Motor neuron (in vitro differentiated cells): ENCODE data around the gene TTC33. TPM values are rescaled to one million over a fixed set of nuclear protein-coding genes. Genes with fewer than 3 reads are reported as not detected.

Source experiments
- ATAC-seq, 8 experiments: fragments of 200-7000 bp; cut with Tn5 transposase; replicated peaks in 6 of 8; 2 replicates each; pipeline ENCODE4 v1.8.0; 2021; ENCODE audit warnings: mild to moderate bottlenecking in 8 of 8, moderate library complexity in 8 of 8
- H3K27ac ChIP-seq, 2 donors: fragments of 250-450 bp; sonication (Bioruptor Pico); 2 replicates each; pipeline ENCODE4 v1.9.0; 2021; ENCODE audit warnings: antibody characterized with exemption in 2 of 2, mild to moderate bottlenecking in 2 of 2, moderate library complexity in 1 of 2
- H3K4me1 ChIP-seq, 2 donors: fragments of 250-450 bp; sonication (Bioruptor Pico); replicated peaks in 1 of 2; 2 replicates each; pipeline ENCODE4 v1.6.1; 2021; ENCODE audit warnings: antibody characterized with exemption in 2 of 2, mild to moderate bottlenecking in 2 of 2, moderate library complexity in 1 of 2
- H3K4me3 ChIP-seq, 5 donors: fragments of 250-450 bp; sonication (Bioruptor Pico); 2 replicates each; pipeline ENCODE4 v1.9.0; 2021; ENCODE audit warnings: antibody characterized with exemption in 5 of 5, mild to moderate bottlenecking in 5 of 5, moderate library complexity in 4 of 5
- WGBS, 10 experiments: fragments of 450-650 bp; shearing (Covaris generic); methylation state at CpG; one replicate each; pipeline ENCODE4 v1.0.0; 2022; 5-methylcytosine and 5-hydroxymethylcytosine counted together
- in situ Hi-C, 9 experiments: fragments of 400-800 bp; cut with MboI; loops; one replicate each; pipeline ENCODE4 v1.15.0; 2021; ENCODE audit warnings: low sequenced_read_pairs in 9 of 9, low pct_unique_long_range_greater_than_20kb in 2 of 9; ENCODE audit not compliant: unreplicated experiment in 9 of 9
- total RNA-seq, 8 experiments: library from RNA; unstranded; fragments of 300-600 nt; gene quantifications; 2 replicates each; pipeline versions ENCODE4 v1.2.3 to v1.2.4, GENCODE V29; 2022

The TTC33 gene
- total RNA-seq, 8 experiments from 2014 or later = 6.8 to 25.5 (median 16.5) TPM

- peak overlapping the region in 4 of 5 donors; percentile 14 to 57 (median 34) for H3K4me3 ChIP-seq
- peaks cover 5 to 7% of the 10 kb centered on the region in 2 donors for H3K4me1 ChIP-seq
- no peak for ATAC-seq
- H3K27ac ChIP-seq = no peak overlapping the region
- in situ Hi-C loops = loop anchor here in 6 of 9 experiments (25.0 kb wide), 5 partner anchors 294 to 1094 kb away; no protein-coding TSS in a partner anchor
- 0 to 27% (median 7%) methylated on average over 3 to 14 of the region's 37 CpGs; no CpG with 5 or more reads in 1 of the 10 experiments for WGBS, 10 experiments
These were observed 74.9 kb downstream of the TTC33 start for GRCh38 chr5:40680741-40681362.

DNA sequence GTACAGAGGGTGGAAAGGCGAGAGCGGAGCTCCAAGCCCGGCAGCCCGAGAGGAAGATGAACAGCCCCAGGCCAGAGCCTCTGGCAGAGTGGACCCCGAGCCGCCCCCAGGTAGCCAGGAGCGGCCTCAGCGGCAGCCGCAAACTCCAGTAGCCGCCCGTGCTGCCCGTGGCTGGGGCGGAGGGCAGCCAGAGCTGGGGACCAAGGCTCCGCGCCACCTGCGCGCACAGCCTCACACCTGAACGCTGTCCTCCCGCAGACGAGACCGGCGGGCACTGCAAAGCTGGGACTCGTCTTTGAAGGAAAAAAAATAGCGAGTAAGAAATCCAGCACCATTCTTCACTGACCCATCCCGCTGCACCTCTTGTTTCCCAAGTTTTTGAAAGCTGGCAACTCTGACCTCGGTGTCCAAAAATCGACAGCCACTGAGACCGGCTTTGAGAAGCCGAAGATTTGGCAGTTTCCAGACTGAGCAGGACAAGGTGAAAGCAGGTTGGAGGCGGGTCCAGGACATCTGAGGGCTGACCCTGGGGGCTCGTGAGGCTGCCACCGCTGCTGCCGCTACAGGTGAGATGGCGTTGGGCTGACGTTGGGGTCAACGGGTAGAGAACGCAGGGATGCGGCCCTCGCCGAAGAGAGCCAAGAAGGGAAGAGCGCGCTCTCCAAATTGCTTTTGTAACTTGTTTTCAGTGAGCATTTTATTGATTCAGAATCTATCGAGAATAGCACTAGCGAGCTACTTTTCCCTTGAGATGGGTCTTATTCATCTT, 75.7 kb downstream of the TTC33 start, which contains the start of gene PTGER4:
Gene PTGER4 (plus strand): TSS at position 3 of the 769 bp plus-strand sequence. CDS start 1,079 bp downstream, outside the sequence.
- peaks cover 5 to 7% of the 10 kb centered on the region in 2 donors for H3K4me1 ChIP-seq
- ATAC-seq = peak in 1 of 8 experiments; percentile 5
- in situ Hi-C loops = loop anchor here in 6 of 9 experiments (25.0 kb wide), 5 partner anchors 293 to 1093 kb away; no protein-coding TSS in a partner anchor
- peak within 1 kb of the TSS; percentile 40 to 57 (median 46) for H3K4me3 ChIP-seq
- 0 to 10% (median 1%) methylated on average over 1 to 17 of the region's 44 CpGs; no CpG with 5 or more reads in 1 of the 10 experiments for WGBS, 10 experiments
- H3K27ac ChIP-seq = no peak within 1 kb of the TSS

GRCh38 chr5:40679148-40679912, 76.4 kb downstream of the TTC33 start:
- H3K4me3 ChIP-seq = peak overlapping the region; percentile 40 to 57 (median 46)
- peaks cover 5 to 7% of the 10 kb centered on the region in 2 donors for H3K4me1 ChIP-seq
- in situ Hi-C loops = loop anchor here in 6 of 9 experiments (25.0 kb wide), 5 partner anchors 292 to 1092 kb away; no protein-coding TSS in a partner anchor
- H3K27ac ChIP-seq = no peak overlapping the region
- peak; percentile 76 to 94 (median 92) for ATAC-seq
- 0 to 7% (median 0%) methylated on average over 1 to 10 of the region's 60 CpGs; no CpG with 5 or more reads in 5 of the 10 experiments for WGBS, 10 experiments

- ATAC-seq = no peak
- Histone ChIP-seq H3K4me3 (peak overlapping the region; percentile 40 to 57 (median 46)), H3K27ac (no peak overlapping the region), H3K4me1 (peaks cover 5 to 7% of the 10 kb centered on the region in 2 donors)
- in situ Hi-C loops = loop anchor here in 6 of 9 experiments (25.0 kb wide), 5 partner anchors 291 to 1091 kb away; no protein-coding TSS in a partner anchor
- WGBS, 10 experiments = 3 to 87% (median 26%) methylated on average over 3 to 12 of the region's 12 CpGs
These were observed 77.2 kb downstream of the TTC33 start for GRCh38 chr5:40678460-40679147.

DNA sequence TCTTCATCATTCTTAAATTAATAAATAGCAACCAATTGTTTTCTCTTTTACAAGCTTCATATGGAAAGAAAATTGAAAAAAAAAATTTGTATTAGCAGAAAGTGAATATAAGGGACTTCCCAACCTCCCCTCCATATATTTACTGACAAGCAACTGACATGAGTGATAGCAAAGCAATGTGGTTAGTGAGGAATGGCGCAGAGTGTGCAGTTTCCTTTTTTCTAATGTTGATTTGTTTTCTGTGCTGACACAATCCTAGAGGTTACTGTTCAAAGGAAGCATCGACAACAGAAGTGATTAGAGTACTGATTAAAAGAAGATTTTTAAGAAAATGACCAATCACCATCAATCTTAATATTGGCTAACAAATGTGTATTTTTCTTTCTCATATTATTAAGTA, 77.7 kb downstream of the TTC33 start:
- WGBS, 10 experiments = 30 to 75% (median 63%) methylated on average over 1 to 2 of the region's 2 CpGs; no CpG with 5 or more reads in 3 of the 10 experiments
- no peak for ATAC-seq
- in situ Hi-C loops = loop anchor here in 6 of 9 experiments (25.0 kb wide), 5 partner anchors 291 to 1091 kb away; no protein-coding TSS in a partner anchor
- no peak overlapping the region for H3K4me3 ChIP-seq
- H3K27ac ChIP-seq = no peak overlapping the region
- peaks cover 5 to 7% of the 10 kb centered on the region in 2 donors for H3K4me1 ChIP-seq

DNA sequence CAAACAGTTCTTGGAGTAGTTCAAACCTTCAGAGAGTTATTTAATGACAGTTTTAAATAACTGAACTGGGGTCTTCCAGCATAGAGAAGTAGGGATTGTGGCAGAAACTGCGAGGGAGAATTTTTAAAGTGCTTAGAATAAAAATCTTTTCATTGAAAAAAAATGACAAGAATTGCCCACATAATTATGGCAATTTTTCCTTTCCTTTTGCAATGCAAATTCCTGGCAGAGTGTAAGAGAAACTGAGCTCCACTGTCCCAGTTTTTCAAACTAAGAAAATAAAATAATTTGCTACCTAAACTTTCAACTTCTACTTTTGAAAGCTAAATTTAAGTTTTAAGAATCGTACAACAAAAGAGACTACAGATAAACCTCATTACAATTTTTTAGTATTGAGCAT, 78.3 kb downstream of the TTC33 start:
- no peak for ATAC-seq
- WGBS, 10 experiments = 4 to 82% (median 58%) methylated on average over 1 to 2 of the region's 2 CpGs
- in situ Hi-C loops = loop anchor here in 6 of 9 experiments (25.0 kb wide), 5 partner anchors 290 to 1090 kb away; no protein-coding TSS in a partner anchor
- Histone ChIP-seq H3K4me3 (no peak overlapping the region), H3K4me1 (peaks cover 5 to 7% of the 10 kb centered on the region in 2 donors), H3K27ac (no peak overlapping the region)

DNA sequence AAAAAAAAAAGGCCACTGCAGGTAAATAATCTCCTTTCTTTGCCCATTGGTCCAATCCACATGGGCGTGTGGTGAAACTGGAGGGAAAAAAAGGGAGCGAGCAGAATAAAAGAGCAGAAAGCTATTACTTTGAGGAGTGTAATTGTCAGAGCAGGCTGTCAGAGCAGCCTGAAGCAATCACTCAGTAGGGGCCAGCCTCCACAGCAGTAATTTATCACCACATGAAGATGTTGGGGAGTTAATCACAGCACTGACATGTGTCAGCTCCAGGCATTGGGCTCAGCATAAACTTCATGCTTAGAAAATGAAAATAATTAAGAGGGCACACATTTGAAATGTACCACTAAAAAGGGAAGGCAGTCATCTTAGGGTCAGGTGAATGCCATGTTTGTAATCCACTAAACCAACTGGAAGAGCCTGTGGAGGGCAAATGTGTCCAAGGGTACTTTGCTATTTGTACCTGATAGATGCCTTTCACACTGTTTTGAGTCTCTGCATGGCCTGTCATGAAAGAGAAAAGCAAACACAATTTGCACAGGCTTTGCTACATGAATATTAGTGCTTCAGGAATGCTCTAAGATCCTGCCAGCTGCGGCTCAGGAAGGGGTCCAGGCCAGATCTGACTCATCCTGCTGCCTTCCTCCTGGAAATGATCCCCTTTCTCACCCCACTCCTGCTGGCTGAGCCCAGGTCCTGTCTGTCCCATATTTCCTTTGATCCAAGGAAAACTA, 79.0 kb downstream of the TTC33 start:
- peak in 3 of 8 experiments; percentile 7 to 33 (median 10) for ATAC-seq

GRCh38 chr5:40675396-40676133, 80.2 kb downstream of the TTC33 start:
- no peak overlapping the region for H3K4me3 ChIP-seq
- H3K4me1 ChIP-seq = no peaks in the 10 kb centered on the region
- 67 to 100% (median 98%) methylated on average over 1 to 7 of the region's 7 CpGs for WGBS, 10 experiments
- no peak for ATAC-seq
- H3K27ac ChIP-seq = no peak overlapping the region
- in situ Hi-C loops = loop anchor here in 6 of 9 experiments (25.0 kb wide), 5 partner anchors 288 to 1088 kb away; no protein-coding TSS in a partner anchor

More for the DNA sequence above, 79.0 kb downstream of the TTC33 start:
- Histone ChIP-seq H3K27ac (no peak overlapping the region), H3K4me1 (peaks cover 5 to 7% of the 10 kb centered on the region in 2 donors), H3K4me3 (no peak overlapping the region)
- in situ Hi-C loops = loop anchor here in 6 of 9 experiments (25.0 kb wide), 5 partner anchors 289 to 1089 kb away; no protein-coding TSS in a partner anchor
- 0 to 71% (median 40%) methylated on average over 1 to 3 of the region's 3 CpGs; no CpG with 5 or more reads in 3 of the 10 experiments for WGBS, 10 experiments

GRCh38 chr5:40674661-40675235, 81.0 kb downstream of the TTC33 start:
- Histone ChIP-seq H3K4me3 (no peak overlapping the region), H3K27ac (no peak overlapping the region), H3K4me1 (no peaks in the 10 kb centered on the region)
- 60 to 100% (median 90%) methylated on average over 1 to 5 of the region's 6 CpGs; no CpG with 5 or more reads in 3 of the 10 experiments for WGBS, 10 experiments
- no peak for ATAC-seq
- in situ Hi-C loops = loop anchor here in 6 of 9 experiments (25.0 kb wide), 5 partner anchors 287 to 1087 kb away; no protein-coding TSS in a partner anchor

DNA sequence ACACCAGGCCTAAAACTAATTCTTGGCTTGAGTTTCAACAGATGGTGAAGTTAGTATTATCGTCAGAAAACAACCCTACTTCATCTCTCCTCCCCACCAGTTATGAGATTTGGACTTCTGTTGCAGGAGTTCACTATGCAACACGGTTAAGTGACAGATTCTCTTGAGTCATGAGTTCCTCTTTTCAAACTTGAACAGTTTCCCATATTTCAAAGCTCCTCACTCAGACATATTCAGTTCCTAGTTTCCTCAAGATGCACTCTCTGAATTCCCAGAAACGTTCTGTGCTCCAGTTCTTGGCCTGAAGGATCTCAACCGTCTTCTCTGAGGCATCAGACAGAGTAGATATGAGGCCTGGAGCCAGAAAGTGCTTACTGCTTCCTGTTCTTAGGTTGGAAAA, 83.3 kb downstream of the TTC33 start:
- Histone ChIP-seq H3K4me1 (no peaks in the 10 kb centered on the region), H3K27ac (no peak overlapping the region), H3K4me3 (no peak overlapping the region)
- no peak for ATAC-seq
- 29 to 100% (median 76%) methylated on average over 1 to 4 of the region's 4 CpGs; no CpG with 5 or more reads in 2 of the 10 experiments for WGBS, 10 experiments
- in situ Hi-C loops = no loop called here
